NCI-H2227 (cell line): ENCODE results near the gene KRTAP5-11.
"Not testable (repeated sequence)": the region's sequence is repeated elsewhere in the genome, so short reads cannot be mapped to it uniquely, and the experiment has no call there.

Experiments used
- DNase-seq: peaks from one replicate; lab custom pipeline; 2025; ENCODE audit not compliant: unreplicated experiment; lab: John Stamatoyannopoulos, UW

The KRTAP5-11 gene

GRCh38 chr11:71582309-71582895, at the start of gene KRTAP5-11:
Gene KRTAP5-11 (minus strand): TSS chr11:71582875. CDS start chr11:71582837, 38 bp downstream.
- no peak for DNase-seq

- DNase-seq = peak; percentile 10
Measured at GRCh38 chr11:71631551-71631950, 48.9 kb upstream of the KRTAP5-11 start.

- not testable (repeated sequence) for DNase-seq
Measured at GRCh38 chr11:71630071-71630470, 47.4 kb upstream of the KRTAP5-11 start.

DNA sequence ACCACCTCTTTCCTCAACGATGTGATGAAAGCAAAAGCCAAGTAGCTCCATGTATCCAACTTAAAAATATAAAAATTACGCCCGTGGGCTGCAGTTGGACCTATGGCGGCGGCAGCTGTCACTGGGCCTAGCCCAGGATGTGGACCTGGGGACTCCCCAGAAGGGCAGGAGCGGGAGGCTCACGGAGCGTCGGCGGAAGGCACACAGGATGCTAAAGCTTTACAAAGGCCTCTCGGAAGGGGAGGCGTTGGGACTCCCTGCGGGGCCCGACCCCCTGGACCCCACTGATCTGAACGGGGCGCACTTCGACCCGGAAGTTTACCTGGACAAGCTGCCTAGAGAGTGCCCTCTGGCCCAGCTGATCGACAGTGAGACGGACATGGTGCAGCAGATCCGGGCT, 46.3 kb upstream of the KRTAP5-11 start:
- DNase-seq = not testable (repeated sequence)

DNA sequence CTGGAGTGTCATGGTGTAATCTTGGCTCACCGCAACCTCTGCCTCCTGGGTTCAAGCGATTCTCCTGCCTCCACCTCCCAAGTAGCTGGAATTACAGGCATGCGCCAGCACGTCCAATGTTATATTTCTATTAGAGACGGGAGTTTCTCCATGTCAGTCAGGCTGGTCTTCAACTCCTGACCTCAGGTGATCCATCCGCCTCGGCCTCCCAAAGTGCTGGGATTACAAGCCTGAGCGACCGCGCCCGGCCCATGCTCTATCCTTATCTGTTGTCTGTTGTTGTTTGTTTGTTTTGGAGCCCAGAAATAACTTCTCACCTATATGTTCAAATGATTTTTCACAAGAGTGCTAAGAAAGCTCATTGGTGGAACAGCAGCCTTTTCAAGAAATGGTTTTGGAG, 40.6 kb upstream of the KRTAP5-11 start:
- not testable (repeated sequence) for DNase-seq

GRCh38 chr11:71622561-71622960, 39.9 kb upstream of the KRTAP5-11 start:
- not testable (repeated sequence) for DNase-seq

DNA sequence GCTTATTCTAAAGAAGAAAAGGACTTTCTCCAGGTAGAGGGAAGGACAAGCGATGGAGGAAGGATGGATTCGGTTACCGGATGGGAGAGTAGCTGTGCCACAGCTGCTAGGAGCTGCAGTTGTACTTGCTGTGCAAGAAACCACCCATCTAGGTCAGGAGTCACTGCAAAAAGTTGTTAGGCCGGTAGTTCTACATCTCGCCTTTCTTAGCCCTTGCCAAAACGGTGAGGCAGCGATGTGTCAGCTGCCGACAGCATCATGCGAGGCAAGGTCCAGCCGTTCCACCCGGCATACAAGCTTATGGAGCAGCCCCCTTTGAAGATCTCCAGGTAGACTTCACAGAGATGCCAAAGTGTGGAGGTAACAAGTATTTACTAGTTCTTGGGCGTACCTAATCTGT, 32.3 kb upstream of the KRTAP5-11 start:
- not testable (repeated sequence) for DNase-seq

DNA sequence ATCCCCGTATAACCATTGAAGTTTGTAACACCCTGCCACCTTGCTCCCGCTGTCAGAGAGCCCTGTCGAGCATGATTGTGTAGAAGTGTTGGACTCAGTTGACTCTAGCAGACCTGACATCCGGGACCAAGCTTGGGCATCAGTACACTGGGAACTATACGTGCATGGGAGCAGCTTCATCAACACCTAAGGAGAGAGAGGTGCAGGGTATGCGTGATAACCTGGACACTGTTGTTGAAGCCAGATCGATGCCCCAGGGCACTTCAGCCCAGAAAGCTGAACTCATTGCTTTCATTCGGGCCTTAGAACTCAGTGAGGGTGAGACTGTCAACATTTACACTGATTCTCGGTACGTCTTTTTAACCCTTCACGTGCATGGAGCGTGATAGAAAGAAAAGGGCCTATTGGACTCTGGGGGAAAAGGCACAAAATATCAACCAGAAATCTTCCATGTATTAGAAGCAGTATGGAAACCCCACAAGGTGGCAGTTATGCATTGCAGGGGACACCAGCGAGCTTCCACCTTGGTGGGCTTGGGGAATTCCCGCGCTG, 31.8 kb upstream of the KRTAP5-11 start:
- DNase-seq = not testable (repeated sequence)

DNA sequence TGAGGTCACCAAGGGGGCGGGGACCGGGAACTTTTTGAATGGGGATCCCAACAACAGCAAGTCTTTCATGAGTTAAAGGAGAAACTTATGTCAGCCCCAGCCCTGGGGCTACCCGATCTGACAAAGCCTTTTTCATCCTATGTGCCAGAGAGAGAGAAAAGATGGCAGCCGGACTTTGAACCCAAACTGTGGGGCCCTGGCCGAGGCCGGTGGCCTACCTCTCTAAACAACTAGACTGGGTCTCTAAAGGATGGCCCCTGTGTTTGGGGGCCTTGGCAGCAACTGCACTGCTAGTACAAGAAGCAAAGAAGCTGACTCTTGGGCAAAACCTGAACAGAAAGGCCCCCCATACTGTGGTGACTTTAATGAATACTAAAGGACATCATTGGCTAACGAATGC, 31.3 kb upstream of the KRTAP5-11 start:
- not testable (repeated sequence) for DNase-seq

DNA sequence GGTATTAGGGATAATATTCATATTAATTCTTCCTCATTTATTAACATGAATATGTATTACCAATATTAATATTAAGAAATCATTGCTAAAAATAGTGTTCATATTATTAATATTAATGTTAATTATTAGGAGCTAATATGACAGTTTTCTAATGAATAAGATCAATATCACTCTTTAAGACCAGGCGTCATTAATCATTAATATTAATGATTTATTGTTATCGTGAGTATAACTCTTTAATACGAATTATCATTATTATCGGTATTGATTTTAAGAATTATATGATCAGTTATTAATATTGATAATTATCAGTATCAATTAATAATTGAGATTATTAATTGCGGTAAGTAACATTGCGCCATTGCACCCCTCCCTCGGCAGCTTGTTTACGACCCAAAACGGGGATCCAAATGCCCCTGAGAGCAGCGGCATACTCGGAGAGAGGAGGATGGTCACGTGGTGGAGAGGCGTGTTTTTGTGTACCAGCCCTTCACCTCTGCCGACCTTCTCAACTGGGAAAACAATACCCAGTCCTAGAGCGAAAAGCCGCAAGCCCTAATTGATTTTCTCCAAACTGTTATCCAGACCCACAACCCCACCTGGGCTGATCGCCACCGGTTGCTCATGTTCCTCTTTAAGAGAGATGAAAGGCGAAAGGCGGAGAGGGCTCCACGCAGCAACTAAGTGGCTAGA, 28.7 kb upstream of the KRTAP5-11 start:
- DNase-seq = not testable (repeated sequence)

GRCh38 chr11:71608272-71608671, 25.6 kb upstream of the KRTAP5-11 start:
- not testable (repeated sequence) for DNase-seq

DNA sequence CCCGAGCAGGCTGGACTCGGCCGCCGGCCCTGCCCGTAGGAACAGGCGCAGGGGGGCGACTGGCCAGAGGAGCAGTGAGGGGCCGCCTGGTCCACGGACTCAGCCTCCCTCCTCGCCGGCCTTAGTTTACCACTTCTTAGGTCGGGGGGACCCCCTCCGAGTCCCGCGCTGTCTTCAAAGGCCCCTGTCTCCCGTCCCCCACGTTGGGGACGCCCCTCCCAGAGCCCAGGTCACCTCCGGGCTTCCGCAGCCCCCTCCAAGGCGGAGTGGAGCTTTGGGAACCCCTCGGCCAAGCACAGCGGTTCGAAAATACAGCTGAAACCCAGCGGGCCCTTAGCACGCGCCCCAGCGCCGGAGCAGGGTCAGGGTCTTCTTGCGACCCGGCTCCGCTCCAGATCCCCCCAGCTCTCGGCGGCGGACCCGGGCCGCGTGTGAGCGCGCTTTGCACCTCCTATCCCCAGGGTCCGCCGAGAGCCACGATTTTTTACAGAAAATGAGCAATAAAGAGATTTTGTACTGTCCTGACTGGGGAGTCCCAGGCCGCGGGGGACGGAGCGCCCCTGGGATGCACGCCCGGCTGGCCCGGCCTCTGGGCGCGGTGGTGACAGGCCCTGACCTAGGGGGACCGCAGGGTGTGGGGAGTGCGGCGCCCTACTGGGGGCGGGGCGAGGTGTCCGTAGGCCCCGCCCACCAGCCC, 25.0 kb upstream of the KRTAP5-11 start:
- DNase-seq = not testable (repeated sequence)

DNA sequence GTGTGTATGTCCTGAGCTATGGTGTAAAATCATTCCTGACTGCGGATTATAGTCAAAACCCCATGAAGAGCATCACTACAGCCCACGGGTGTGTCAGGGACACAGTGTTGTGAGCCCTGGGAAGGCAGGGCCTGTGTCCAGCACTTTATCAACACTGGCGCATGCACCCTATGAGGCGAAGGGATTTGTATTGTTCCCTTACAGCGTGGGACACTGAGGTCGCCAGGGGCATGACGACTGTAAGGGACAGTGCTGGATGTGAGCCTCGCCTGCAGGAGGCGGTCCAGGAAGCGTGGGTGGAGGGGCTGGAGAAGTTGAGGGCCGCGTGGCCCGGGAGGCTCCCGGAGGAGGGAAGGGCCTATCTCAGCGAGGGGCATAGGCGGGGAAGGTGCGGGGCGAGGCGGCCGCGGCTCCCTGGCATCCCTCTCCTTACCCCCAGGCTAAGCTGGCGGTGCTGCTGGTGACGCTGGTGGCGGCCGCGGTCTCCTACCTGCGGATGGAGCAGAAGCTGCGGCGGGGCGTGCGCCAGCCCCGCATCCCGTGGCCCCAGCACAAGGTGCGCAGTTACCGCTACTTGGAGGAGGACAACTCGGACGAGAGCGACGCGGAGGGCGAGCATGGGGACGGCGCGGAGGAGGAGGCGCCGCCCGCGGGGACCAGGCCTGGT, 24.3 kb upstream of the KRTAP5-11 start:
- not testable (repeated sequence) for DNase-seq

DNA sequence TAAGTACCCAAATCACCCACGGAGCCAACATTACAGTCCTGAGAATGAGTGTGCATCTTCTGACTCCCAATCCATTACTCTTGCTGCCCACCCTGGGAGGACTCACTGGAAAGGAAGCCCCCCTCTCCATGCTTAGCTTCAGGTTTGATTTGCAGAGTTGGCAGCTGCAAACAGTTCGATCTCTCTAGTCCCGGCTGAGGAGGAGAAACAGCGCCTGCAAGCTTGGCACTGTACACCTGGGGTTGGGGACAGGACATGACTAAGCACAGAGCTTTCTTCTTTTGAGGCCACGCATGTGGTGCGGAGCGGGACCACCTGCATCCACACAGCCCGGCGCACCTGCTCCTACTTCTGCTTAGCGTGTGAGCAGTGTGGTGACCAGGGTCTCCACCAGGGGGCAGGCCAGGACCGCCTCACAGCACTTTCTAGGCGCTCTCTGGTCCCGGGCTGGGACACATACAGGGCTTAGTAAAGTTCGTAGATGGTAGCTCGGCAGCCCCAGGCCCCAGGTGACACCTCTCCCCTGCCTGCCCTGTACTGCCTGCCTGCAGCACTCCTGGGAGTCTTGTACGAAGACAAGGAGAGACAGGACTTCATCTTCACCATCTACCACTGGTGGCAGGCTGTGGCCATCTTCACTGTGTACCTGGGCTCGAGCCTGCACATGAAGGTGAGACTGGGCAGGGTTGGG, 22.3 kb upstream of the KRTAP5-11 start:
- not testable (repeated sequence) for DNase-seq

- DNase-seq = not testable (repeated sequence)
Measured at GRCh38 chr11:71603221-71603620, 20.5 kb upstream of the KRTAP5-11 start.

GRCh38 chr11:71589546-71589920, 6.9 kb upstream of the KRTAP5-11 start:
- not testable (repeated sequence) for DNase-seq

- DNase-seq = not testable (repeated sequence)
Measured at GRCh38 chr11:71588822-71589545, 6.3 kb upstream of the KRTAP5-11 start.

DNA sequence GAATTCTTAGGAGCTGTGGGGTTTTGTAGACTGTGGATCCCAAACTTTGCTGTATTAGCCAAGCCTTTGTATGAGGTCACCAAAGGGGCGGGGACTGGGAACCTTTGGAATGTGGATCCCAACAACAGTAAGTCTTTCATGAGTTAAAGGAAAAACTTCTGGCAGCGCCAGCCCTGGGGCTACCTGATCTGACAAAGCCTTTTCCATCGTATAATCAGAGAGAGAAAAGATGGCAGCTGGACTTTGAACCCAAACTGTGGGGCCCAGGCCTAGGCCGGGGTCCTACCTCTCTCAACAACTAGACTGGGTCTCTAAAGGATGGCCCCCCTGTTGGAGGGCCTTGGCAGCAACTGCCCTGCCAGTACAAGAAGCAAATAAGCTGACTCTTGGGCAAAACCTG, 5.6 kb upstream of the KRTAP5-11 start:
- not testable (repeated sequence) for DNase-seq

GRCh38 chr11:71585673-71586072, 3.0 kb upstream of the KRTAP5-11 start:
- DNase-seq = not testable (repeated sequence)

GRCh38 chr11:71582969-71583368, 294 bp upstream of the KRTAP5-11 start:
- not testable (repeated sequence) for DNase-seq
